ENCODE data around the gene ABTB2.

GRCh38 chr11:34317036-34317360 is 40.8 kb downstream of the ABTB2 start:
- no peak for TF ChIP-seq POLR2A (IDR thresholded peaks at IDR 0.05)
- TF ChIP-seq, protein P1, sequence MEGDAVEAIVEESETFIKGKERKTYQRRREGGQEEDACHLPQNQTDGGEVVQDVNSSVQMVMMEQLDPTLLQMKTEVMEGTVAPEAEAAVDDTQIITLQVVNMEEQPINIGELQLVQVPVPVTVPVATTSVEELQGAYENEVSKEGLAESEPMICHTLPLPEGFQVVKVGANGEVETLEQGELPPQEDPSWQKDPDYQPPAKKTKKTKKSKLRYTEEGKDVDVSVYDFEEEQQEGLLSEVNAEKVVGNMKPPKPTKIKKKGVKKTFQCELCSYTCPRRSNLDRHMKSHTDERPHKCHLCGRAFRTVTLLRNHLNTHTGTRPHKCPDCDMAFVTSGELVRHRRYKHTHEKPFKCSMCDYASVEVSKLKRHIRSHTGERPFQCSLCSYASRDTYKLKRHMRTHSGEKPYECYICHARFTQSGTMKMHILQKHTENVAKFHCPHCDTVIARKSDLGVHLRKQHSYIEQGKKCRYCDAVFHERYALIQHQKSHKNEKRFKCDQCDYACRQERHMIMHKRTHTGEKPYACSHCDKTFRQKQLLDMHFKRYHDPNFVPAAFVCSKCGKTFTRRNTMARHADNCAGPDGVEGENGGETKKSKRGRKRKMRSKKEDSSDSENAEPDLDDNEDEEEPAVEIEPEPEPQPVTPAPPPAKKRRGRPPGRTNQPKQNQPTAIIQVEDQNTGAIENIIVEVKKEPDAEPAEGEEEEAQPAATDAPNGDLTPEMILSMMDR (IDR thresholded peaks at IDR 0.05), result no peak
